Hepatocyte (in vitro differentiated cells): ENCODE data around the gene INTS15.
"Not testable (repeated sequence)": the region's sequence is repeated elsewhere in the genome, so short reads cannot be mapped to it uniquely, and the experiment has no call there.

Experiments used
- EZH2 ChIP-seq: fragments of 200-600 bp; sonication (generic); IDR thresholded peaks from 2 replicates; pipeline ENCODE4 v1.6.1; 2016; ENCODE audit warnings: antibody characterized with exemption, mild to moderate bottlenecking, borderline replicate concordance
- EZH2phosphoT487 ChIP-seq: fragments of 200-600 bp; sonication (generic); IDR thresholded peaks from one replicate; pipeline ENCODE4 v1.6.1; 2018; ENCODE audit warnings: antibody characterized with exemption, mild to moderate bottlenecking, low read depth, moderate library complexity; ENCODE audit not compliant: unreplicated experiment, severe bottlenecking
- TF ChIP-seq, protein P1 (sequence below): fragments of 200-600 bp; sonication (generic); IDR thresholded peaks from 2 replicates; pipeline ENCODE4 v1.5.1; 2016; ENCODE audit warnings: antibody characterized with exemption, mild to moderate bottlenecking; ENCODE audit not compliant: poor library complexity

DNA sequence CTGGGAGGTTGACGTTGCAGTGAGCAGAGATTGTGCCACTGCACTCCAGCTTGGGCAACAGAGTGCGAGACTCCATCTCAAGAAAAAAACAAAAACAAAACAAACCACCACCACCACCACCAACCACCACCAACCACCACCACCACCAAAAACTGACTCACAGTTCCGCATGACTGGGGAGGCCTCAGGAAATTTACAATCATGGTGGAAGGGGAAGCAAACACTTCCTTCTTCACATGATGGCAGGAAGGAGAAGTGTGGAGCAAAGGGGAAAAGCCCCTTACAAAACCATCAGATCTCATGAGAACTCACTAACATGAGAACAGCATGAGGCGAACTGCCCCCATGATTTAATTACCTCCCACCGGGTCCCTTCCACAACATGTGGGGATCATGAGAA, 45.1 kb downstream of the INTS15 start:
- TF ChIP-seq, protein P1, sequence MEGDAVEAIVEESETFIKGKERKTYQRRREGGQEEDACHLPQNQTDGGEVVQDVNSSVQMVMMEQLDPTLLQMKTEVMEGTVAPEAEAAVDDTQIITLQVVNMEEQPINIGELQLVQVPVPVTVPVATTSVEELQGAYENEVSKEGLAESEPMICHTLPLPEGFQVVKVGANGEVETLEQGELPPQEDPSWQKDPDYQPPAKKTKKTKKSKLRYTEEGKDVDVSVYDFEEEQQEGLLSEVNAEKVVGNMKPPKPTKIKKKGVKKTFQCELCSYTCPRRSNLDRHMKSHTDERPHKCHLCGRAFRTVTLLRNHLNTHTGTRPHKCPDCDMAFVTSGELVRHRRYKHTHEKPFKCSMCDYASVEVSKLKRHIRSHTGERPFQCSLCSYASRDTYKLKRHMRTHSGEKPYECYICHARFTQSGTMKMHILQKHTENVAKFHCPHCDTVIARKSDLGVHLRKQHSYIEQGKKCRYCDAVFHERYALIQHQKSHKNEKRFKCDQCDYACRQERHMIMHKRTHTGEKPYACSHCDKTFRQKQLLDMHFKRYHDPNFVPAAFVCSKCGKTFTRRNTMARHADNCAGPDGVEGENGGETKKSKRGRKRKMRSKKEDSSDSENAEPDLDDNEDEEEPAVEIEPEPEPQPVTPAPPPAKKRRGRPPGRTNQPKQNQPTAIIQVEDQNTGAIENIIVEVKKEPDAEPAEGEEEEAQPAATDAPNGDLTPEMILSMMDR, result not testable (repeated sequence)
- TF ChIP-seq EZH2, EZH2phosphoT487: not testable (repeated sequence)
